ENCODE data around the gene PPP6R2.

Gene PPP6R2

DNA sequence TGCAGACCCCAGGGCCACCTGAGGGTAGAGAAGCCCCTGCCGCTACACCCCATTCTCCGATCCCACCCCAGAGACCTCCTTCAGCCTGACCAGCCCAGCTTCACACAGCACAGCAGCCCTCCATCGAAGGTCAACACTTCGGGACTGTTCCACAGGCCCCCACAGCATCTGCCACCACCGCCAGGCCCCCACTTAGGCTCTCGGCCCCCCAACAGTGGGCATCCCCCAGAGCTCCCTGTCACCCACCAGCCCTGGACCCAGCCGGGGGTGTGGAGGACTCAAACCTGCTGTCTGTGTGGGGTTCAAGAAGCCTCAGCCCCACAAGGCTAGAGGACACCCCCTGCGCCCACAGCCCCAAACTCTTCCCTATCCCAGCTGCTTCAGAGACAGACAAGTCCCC lies 125.5 kb downstream of the PPP6R2 start:
- no peak for DNase-seq (ENCODE audit: low spot score)

DNA sequence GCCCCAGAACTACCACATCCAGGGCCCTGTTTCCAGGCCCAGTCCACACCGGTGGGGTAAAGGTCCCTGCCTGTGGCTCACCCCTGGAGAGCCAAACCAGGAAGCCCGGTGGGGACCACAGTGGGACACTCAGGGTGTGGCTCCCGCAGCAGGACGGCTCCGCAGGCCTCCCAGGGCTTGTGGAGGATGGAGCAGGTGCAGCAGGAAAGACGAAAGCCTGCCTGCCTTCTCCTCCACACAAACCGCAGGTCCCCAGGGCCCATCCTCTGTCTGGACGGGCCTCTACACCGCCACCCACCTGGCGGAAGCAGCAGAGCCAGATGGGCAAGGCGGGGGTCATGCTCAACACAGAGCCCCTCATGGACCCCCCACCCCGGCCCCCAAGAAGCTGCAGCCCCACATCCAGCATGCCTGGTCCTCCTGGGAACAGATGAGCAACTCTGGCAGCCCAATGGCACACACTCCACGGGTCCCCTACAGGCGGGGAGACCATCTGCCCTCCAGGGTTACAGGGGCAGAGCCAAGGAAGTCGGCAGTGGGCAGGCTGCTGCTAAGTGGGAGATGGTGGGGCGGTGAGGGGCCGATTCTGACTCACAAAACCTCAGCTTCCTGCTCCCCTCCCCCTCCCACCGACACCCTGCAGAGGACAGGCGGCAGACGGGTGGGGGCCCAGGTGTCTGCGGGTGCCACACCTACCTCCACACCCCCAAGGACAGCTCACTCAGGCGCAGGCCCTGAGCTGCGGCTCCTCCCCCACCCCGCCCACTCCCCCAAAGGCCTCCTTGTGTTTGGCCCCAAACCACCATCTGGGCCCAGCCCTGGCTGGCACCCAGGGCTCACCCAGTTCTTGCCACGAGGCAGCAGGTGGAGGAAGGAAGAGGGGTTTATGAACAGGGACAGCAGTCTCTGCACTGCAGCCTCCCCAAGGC lies 126.5 kb downstream of the PPP6R2 start:
- DNase-seq (ENCODE audit: low spot score), result no peak

DNA sequence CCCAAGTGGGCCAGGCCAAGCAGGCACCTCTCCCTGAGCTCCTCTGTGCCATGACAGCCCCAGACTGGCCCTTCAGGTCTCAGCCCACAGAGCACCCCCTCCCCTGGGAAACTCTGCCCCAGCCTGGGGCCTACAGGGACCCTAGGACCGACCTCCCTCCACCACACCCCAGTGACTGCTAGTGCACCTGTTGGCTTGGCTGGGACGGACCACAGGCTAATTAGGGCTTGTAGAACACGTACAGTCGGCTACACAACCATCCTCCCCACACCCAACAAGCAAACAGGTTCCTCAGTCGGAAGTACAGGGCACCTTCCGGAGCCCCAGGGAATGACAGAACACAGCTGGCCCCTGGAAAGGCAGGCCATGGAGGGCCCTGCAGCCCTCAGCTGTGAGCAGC lies 127.4 kb downstream of the PPP6R2 start:
- no peak for DNase-seq (ENCODE audit: low spot score)

DNA sequence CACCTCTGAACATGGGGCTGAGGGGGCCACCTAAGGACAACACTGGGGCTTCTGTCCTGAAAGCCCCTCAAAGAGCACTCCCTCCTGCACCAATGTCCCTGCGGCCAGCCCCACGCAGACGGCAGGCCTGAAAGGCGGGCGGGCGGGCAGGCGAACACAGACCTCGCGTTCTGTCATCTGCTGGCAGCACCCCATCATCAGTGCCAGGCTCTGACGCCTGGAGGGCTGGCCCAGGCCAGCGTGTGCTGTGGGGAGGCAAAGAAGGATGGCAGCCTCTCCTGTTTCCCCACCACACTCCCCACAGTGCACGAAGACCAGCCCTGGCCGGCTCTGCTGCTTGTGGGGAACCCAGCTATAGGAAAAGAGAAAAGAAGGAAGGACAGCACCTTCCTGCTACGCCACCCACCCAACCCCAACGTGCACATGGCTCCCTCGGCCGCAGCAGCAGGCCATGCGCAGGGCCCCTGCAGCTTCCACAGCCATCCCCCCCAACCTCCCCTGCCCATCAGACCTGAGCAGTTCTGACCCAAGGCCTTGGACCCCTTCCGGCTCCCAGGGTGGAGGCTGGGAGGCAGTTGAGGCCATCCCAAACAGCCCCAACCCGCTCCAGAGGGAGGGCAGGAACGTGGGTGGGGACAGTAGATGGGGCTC lies 128.2 kb downstream of the PPP6R2 start:
- no peak for DNase-seq (ENCODE audit: low spot score)

DNA sequence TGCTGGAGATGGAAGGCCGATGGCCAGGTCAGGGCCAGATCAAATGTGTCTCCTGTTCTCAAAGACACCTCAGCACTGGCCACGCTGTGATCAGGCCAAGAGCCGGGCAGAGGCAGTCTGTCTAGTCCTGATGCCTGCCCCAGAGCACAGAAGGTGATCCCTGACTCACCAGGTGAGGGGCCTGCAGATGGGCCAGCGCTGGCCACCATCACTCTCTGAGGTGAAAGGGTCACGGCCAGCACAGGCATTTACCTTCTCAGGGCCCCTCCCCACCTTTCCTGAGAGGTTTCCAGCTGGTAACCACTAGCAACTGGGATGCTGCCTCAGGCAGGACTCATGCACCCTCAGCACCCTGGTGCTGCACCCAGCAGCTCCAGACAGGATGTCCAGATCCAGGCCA lies 128.8 kb downstream of the PPP6R2 start:
- DNase-seq (ENCODE audit: low spot score), result no peak

DNA sequence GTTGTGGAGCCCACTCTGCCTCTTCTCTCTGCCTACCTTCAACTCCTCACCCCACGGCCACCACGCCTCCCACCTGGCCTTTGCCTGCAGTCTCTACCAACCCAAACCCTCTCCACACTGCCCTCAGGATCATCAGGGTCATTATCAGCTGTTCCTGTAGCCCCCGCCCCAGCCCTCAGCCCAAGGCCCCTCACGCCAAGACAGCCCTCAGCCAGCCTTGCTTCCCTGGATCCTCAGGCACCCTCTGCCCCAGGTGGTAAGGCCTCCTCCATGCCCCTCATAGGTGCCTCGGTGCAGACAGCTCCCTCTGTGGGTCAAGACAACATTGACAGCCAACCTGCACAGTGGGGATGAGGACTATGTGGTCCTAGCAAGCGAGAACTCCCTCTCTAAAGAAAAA lies 130.0 kb downstream of the PPP6R2 start:
- DNase-seq (ENCODE audit: low spot score), result no peak

DNA sequence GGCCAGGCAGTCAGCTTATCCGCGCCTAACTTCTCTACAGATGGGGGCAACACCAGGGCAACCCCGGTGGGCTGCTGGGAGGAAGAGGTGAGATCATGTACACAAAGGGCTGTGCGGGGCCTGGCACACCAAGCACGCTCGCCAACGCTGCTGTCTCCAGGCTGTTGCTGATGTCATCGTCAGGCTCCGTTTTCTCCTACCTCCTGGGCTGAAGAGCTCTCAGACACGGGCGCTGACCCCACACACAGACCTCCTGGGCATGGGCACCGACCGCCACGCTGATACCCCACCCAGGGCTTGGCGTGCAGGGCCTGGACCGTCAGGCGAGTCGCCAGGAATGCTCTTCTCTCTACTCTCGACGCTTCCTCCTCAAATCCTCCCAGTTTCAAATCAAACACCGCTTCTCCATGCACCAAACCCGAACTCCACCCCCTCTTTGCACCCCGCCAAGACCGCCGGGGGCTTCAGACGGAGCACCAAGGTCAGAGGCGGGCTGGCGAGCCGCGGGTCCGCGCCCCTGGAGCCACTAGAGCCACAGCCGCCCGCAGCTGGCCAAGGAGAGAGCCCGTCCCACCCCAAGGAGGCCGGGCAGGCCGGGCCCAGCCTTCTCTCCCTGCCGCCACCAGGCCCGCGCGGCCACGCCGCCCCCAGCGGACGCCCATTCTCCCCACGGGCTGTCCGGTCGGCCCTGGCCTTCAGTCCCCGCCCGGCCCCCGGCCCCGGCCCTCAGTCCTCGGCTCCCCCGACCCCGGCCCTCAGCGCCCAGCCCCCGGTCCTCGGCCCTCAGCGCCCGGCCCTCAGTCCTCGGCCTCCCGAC lies 130.9 kb downstream of the PPP6R2 start:
- peak; percentile 81 for DNase-seq (ENCODE audit: low spot score)

DNA sequence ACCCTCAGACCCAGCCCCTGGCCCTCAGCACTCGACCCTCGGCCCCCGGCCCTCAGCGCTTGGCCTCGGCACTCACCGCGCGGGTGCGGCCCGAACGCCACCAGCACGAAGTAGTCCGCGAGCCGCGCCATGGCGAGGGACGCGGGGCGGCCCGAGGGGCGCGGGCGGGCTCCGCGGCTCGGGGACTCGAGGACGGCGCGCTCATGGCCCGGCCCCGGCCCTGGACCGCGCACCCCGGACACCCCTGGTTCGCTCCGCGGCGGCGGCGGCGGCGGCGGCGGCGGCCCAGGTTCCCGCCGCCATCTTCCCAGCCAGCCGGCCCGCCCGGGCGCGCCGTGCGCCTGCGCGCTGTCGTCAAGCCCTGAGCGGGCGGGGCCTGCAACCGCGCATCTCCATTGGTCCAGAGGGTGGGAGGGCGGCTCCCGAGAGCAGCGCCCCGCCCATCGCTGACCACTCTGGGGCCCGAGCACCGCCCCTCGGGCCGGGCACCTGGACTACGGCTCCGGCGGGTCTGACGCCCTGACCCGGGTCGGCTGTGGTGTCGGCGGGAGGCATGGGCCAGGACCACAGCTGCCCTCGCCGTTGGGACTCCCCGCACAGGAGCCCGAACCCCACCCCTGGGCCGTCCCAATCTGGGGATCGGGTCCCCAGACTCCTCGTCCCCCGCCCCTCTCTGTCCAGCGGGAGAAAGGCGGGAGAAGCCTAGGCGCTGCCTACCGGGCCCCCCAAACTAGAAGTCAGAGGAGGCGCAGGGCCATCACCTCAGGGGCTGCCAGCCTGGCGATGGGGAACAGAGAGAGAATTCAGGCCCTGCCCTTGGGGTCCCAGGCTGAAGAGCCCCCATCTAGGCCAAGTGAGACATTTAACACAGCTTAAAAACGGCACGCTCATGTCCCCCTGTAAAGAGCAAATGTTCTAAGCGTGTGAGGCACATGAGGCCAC lies 131.9 kb downstream of the PPP6R2 start, which contains the start of gene SBF1:
SBF1 (minus strand) TSS at position 326 of the 942 bp plus-strand sequence; CDS start at position 131, 195 bp downstream.
- peak; percentile 100 for DNase-seq (ENCODE audit: low spot score)

DNA sequence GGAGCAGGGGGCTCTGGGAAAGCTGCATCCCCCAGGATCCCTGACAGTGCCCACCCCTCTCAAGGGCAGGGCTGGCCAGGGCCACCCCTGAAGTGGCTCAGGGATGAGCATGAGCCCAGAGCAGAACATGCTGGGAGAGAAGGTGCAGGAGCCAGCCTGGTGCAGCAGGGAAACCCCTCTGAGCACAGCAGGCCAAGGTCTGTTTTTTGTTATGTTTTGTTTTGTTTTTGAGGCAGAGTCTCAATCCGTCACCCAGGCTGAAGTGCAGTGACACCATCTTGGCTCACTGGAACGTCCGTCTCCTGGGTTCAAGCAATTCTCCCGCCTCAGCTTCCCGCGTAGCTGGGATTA lies 132.5 kb downstream of the PPP6R2 start:
- DNase-seq (ENCODE audit: low spot score), result no peak

DNA sequence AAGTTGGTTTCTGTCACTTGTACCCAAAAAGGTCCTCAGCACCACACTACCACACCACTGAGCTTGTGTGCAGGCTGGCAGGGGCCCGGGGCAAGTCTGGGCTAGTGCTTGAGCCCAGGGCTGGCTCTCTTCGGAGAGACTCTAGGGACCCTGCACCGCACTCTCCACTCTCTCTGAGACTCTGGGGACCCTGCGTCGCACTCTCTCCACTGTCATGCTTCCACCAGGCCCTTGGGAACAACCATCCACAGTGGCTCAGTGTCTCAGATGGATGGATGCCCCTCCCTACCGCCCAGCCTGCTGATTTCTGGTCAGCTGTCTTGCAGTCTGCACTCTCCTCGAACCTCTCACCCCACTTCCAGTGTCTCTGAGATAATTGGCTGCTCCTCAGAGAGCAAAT lies 133.7 kb downstream of the PPP6R2 start:
- no peak for DNase-seq (ENCODE audit: low spot score)

DNA sequence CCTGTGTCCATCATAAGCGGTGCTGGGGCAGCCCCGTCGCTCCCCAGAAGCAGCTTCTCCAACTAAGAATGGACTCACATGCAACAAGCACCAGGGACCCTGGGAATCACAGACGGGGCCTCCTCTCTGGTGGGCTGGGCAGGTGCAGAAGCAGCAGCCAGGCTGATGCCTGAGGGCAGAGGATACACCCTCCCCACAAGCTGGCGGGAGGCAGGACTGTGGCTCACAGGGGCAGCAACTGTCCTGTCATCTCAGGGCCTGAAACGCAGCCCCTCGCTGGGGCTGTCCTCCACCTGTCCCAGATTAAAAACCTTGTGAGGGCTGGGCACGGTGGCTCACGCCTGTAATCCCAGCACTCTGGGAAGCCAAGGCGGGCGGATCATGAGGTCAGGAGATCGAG lies 134.8 kb downstream of the PPP6R2 start:
- no peak for DNase-seq (ENCODE audit: low spot score)

DNA sequence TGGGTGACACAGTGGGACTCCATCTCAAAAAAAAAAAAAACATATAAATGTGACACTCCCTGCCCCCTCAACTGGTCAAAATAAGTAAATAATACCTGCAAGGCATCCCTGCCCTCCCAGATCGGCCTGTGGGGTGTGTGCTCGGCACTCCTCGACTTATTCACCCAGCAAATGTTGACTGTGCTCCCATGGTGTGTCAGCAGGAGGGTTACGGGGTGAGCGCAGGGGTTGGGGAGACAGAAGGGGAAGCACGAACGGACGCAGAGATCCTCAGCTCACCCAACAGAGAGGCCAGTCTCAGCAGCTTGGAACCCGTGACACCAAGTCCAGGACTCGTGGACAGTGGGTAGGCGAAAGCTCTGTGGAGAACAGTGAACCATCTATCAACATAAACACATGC lies 136.6 kb downstream of the PPP6R2 start:
- DNase-seq (ENCODE audit: low spot score), result no peak

DNA sequence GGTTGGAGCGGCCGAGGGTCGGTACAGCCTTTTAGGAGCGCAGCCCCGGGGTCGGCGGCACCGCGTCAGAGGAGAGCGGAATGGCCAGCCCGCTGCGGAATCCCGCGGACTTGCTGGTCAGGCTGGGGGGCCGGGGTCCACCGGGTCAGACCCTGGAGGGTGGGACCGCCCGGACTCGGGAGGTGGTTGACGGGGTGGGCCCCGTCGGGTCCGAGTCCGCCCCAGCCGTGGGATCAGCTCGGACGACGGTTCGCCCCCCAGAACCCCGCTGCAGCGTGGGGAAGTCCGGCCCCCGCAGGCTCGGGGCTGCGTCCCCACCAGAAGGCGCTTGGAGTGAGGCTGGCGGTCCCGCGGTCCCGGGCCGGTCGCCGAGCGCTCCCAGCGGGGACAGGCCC lies 137.9 kb downstream of the PPP6R2 start:
- no peak for DNase-seq (ENCODE audit: low spot score)

DNA sequence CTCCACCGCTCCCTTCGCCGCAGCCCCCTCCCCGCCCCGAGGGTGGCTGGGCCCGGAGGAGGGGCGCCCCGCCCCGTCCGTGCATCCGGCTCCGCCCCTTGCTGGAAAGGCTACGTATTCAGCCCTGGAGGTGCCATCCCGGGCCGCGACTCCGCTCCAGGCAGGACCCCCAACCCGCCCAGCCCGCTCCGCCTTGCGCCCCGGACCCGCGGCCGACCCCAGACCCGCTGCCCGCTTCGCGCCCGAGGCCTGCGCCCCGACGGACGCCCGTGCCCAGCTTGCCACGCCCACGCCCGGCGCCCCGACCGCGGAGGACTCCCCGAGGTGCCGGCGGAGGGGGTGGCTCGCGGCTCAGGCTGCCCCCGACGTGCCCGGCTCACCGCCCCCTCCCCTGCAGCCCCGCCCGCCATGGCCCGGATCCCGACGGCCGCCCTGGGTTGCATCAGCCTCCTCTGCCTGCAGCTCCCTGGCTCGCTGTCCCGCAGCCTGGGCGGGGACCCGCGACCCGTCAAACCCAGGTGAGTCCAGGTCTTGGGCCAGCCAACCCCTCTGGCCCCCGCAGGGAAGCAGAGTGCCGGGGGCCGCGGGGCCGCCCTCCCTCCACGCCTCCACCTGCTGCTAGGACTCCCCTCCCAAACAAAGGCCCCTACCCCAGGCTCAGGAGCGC lies 138.4 kb downstream of the PPP6R2 start, which contains the start of gene ADM2:
ADM2 (plus strand) TSS at position 104 of the 667 bp plus-strand sequence; CDS start at position 409, 305 bp downstream.
- no peak for DNase-seq (ENCODE audit: low spot score)

DNA sequence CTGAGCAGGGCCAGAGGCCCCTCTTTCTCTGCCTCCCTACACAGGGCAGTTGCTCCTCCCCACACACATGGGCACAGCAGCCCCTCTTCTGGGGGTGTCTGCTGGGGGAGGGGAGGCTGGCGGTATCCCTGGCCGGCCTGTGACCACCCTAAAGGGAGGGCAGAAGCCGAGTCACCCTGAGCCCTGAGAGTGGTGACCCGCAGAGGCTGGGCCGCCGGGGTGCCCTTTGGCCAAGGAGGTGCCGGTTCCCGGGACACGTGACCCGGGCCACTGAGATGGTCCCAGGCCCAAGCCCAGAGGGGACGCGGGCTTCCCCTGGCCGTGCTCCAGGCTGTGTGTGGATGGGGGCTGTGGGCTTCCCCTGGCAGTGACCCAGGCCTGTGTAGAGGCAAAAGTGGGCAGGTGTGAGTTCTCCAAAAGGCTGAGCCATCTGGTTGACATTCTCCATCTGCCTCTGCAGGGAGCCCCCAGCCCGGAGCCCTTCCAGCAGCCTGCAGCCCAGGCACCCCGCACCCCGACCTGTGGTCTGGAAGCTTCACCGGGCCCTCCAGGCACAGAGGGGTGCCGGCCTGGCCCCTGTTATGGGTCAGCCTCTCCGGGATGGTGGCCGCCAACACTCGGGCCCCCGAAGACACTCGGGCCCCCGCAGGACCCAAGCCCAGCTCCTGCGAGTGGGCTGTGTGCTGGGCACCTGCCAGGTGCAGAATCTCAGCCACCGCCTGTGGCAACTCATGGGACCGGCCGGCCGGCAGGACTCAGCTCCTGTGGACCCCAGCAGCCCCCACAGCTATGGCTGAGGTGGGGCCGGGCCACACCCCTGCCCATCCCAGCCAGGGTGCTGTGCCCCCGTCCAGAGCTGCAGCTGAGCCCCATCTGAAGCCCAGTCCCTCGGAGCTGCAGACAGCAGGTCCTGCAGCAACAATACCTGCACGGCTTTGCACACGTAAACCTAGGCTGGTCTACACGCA lies 139.3 kb downstream of the PPP6R2 start:
- no peak for DNase-seq (ENCODE audit: low spot score)

DNA sequence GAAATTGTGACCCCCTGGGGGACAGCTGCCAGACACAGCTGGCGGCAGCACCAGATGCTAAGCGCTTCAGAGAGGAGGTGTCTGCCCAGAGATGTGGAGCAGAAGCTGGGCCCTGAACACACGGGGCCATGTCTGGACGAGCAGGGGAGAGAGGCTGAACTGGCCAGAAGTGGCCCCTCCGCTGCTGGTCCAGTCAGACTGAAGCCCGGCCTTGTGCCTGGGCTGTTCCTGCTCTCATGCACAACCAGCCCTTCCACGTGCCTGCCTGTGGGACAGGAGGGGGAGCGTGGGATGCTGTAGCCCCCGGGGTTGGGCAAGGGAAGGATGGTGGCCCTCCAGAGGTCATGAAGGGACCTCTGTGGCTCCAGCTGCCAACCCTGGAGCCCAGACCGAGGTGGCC lies 140.0 kb downstream of the PPP6R2 start:
- no peak for DNase-seq (ENCODE audit: low spot score)

DNA sequence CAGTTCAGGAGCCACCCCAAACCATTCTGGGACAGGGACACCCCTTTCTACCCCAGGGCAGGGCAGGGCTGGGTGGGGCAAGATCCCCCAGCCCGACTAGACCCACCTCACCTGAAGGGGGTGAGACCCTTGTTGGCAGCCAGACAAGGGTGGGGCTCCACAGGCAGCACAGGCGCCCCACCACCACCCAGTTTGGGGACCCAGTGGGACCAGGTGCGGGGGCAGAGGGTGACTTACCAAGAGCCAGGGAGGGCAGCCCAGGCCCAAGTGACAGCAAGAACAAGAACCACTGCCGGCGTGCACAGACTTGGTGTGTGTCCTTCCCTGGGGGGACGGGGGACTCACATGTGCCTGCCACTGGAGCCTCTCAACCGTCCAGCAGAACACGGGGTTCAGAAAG lies 140.4 kb downstream of the PPP6R2 start:
- no peak for DNase-seq (ENCODE audit: low spot score)

DNA sequence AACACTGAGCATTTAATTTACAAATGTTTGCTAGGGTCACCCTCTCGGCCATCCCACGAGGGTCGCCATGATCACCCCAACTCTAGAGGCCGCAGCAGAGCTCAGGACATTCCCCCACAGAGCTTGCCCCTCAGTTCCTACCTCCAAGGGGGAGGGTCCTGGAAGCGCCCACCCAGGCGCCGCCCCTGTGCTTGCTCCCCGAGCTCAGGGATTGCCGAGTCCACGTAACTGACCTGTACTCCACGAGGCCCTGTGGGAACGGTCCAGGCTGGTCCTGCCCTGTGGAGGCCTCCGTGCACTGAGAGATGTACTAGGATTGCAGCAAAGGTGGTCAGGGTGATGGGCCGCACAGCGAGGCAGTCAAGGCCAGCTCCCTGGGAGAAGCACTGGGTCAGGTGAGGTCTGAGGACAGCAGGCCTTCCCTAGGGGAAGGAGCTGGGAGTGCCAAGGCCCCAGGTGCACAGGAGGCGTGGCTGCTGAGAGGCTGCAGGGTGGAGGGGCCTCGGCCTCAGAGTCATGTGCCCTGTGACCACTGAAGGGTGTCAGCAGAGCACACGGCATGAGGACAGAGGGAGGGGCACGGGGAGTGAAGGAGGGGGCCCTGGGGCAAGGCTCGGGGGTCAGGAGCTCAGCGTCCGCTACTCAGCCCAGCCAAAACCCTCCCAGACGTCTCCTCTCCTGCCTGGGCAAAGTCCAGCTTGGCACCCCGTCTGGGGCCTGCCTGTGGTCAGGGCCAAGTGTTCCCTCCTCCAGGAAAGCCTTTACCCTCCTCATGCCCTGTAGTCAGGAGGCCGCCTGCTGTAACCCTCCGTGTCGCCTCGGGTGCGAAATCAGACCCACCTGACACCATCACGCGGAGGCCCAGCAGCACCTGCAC lies 141.1 kb downstream of the PPP6R2 start:
- no peak for DNase-seq (ENCODE audit: low spot score)

Data from hepatic stellate cell (primary cell).